Measurements from ENCODE around the gene AUTS2.

Gene AUTS2

DNA sequence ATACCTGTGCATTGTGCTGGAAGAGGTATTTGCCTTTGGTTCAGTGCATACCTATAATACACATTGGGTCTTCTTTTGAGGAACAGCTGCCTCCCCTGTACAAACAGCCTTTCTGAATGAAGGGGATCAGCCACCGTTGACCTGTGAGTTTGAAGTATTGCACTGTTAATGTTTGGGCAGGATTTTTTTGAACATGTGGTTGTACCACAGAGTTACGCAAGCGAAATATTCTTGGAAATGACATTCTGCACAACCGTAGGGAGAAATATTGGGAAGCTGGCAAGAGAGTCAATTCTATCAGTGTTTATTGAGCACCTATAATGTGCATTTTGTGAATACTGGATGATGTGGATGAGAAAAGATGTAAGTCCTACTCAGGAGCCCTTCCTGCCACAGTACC, 270.6 kb downstream of the AUTS2 start:
- TF ChIP-seq, protein P1, sequence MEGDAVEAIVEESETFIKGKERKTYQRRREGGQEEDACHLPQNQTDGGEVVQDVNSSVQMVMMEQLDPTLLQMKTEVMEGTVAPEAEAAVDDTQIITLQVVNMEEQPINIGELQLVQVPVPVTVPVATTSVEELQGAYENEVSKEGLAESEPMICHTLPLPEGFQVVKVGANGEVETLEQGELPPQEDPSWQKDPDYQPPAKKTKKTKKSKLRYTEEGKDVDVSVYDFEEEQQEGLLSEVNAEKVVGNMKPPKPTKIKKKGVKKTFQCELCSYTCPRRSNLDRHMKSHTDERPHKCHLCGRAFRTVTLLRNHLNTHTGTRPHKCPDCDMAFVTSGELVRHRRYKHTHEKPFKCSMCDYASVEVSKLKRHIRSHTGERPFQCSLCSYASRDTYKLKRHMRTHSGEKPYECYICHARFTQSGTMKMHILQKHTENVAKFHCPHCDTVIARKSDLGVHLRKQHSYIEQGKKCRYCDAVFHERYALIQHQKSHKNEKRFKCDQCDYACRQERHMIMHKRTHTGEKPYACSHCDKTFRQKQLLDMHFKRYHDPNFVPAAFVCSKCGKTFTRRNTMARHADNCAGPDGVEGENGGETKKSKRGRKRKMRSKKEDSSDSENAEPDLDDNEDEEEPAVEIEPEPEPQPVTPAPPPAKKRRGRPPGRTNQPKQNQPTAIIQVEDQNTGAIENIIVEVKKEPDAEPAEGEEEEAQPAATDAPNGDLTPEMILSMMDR (conservative IDR thresholded peaks at IDR 0.05; ENCODE audit: low read depth, low read length): no peak

DNA sequence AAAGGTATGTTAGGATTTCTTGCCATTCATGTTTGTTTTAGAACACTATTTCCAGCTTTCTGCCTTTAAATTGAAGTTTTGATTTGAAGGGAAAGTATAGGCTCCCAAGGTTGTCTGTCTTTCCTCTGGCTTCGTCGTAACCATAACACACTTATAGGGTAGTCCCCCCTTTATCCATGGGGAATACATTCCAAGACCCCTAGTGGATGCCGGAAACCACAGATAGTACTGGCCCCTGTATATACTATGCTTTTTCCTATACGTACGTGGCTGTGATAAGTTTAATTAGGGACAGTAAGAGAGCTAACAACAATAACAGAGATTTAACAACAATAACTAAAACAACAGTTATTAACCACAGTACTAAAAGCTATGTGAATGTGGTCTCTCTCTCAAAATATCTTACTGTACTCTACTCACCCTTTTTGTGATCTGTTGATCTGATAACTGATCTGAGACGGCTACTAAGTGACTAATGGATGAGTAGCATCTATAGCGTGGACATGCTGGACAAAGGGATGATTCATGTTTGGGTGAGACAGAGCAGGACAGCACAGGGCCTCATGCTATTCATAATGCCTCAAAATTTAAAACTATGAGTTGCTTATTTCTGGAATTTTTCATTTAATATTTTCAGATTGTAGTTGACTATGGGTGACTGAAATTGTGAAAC, 273.1 kb downstream of the AUTS2 start:
- TF ChIP-seq, protein P1 (conservative IDR thresholded peaks at IDR 0.05; ENCODE audit: low read depth, low read length): no peak
- H3K4me3 ChIP-seq (ENCODE audit: low read length): no peak overlapping the region
- DNase-seq (ENCODE audit: low read depth): no peak

More for the DNA sequence above, 270.6 kb downstream of the AUTS2 start:
- no peak overlapping the region for H3K4me3 ChIP-seq (ENCODE audit: low read length)
- DNase-seq (ENCODE audit: low read depth): no peak

DNA sequence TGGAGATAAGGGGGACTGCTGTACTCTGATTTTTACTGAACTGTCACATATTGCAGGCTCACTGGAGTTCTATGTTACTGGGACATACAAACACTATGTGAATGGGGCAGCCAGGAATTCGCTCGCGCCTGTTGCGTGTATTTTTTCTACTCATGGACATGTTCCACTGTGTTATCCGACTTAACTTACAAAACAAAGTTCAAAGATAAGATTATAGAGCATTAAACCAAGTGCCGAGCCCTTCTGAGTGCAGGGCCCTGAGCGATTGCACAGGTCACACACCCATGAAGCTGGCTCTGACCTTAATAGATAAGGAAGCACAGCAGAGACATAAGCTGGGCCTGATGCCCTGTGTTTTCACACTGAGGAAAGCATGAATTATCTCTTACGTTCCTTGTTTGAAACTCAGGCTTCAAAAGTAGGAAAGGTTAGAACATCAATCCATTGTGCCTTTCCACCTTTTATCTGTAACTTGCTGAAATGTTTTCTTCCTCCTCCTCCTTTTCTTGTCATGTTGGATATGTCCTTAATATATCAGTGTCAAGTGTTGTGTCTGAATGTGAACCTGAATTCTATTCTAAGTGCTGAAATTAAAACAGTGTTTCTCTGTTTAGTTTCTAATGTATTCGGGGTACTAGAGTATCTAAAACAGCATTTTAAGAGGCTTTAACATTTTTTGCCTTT, 273.8 kb downstream of the AUTS2 start:
- DNase-seq (ENCODE audit: low read depth): no peak
- H3K4me3 ChIP-seq (ENCODE audit: low read length): no peak overlapping the region
- TF ChIP-seq, protein P1 (conservative IDR thresholded peaks at IDR 0.05; ENCODE audit: low read depth, low read length): no peak

DNA sequence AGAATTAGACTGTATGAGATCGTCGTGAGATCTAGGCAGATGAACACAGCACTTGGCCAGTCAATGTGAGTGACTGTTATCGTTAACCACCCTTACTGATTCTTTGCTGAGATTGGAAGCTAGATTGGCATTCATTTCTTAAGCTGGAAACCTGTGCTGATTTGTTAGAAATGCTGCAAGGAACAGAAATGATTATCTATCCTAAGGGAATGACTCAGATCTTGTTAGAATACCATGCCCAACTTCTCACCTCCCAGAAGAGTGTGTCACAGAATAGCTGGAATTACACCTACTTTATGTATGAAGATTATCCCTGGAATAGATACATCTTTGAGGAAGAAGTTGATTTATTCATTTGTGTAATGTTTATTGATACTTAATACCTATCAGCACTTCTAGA, 275.2 kb downstream of the AUTS2 start:
- TF ChIP-seq, protein P1 (conservative IDR thresholded peaks at IDR 0.05; ENCODE audit: low read depth, low read length): no peak
- no peak overlapping the region for H3K4me3 ChIP-seq (ENCODE audit: low read length)
- no peak for DNase-seq (ENCODE audit: low read depth)

DNA sequence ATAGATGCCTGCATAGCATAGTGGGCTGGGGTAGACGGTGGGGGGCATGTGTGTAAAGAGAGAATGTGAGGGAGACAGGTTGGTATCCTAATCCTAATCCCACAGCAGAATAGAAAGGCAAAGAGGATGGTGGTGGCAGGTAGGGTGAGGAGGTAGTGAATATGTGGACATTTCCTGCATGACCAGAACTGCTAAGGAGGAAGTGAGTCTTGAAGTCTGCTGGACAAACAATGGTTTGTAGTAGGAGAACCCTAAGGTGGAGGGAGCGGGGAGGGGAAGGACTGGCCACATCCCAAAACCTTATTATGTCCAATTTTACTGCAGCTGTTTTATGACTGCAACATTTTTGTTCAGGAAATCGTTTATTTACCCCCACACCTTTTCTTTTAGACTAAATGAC, 279.7 kb downstream of the AUTS2 start:
- no peak overlapping the region for H3K4me3 ChIP-seq (ENCODE audit: low read length)
- DNase-seq (ENCODE audit: low read depth): no peak
- TF ChIP-seq, protein P1 (conservative IDR thresholded peaks at IDR 0.05; ENCODE audit: low read depth, low read length): no peak

DNA sequence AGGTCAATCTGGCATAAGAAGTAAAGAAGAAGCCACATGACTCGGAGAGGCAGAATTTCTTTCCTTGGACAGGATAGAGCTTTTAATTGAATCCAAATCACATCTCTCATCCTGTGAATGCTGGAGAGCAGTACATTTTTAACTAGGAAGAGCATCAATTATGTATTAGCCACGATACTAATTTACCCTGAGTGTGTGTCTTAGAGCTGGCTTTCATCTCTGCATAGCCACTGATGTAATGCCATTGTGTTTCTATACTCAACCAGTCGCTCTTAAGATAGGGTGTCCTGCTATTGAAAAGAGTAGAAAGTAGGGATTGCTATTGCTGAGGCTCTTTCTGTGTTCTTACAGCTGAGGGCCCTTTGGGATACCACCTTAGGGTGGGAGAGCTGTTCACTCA, 280.3 kb downstream of the AUTS2 start:
- DNase-seq (ENCODE audit: low read depth): no peak
- TF ChIP-seq, protein P1 (conservative IDR thresholded peaks at IDR 0.05; ENCODE audit: low read depth, low read length): no peak
- no peak overlapping the region for H3K4me3 ChIP-seq (ENCODE audit: low read length)

DNA sequence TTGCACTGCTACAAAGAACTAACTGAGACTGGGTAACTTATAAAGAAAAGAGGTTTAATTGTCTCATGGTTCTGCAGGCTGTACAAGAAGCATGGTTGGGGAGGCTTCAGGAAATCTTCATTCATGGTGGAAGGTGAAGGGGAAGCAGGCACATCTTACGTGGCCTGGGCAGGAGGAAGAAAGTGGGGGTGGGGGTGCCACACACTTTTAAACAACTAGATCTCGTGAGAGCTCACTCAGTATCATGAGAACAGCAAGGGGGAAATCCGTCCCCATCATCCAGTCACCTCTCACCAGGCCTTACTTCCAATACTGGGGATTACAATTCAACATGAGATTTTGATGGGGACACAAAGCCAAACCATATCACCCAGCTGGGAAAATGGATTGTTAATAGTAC, 281.7 kb downstream of the AUTS2 start:
- TF ChIP-seq, protein P1 (conservative IDR thresholded peaks at IDR 0.05; ENCODE audit: low read depth, low read length): no peak
- no peak for DNase-seq (ENCODE audit: low read depth)
- H3K4me3 ChIP-seq (ENCODE audit: low read length): no peak overlapping the region
